Mucosa of rectum (tissue), 2 donors: Measurements from ENCODE around the gene ZNF362.

Experiments
- H3K27ac ChIP-seq, 2 donors: one replicate each; pipeline ENCODE4 v1.7.0; 2013; ENCODE audit warnings: inconsistent platforms in 2 of 2, low read depth in 2 of 2, low read length in 2 of 2
- H3K27me3 ChIP-seq, 2 donors: one replicate each; pipeline ENCODE4 v1.7.0; 2013; ENCODE audit warnings: low read length in 2 of 2; ENCODE audit not compliant: control insufficient read depth in 2 of 2, insufficient read depth in 2 of 2
- H3K36me3 ChIP-seq, 2 donors: one replicate each; pipeline ENCODE4 v1.7.0; 2013; ENCODE audit warnings: low read length in 2 of 2; ENCODE audit not compliant: control insufficient read depth in 2 of 2, insufficient read depth in 2 of 2
- H3K4me1 ChIP-seq, 2 donors: one replicate each; pipeline ENCODE4 v1.7.0; 2013; ENCODE audit warnings: low read length in 2 of 2, mild to moderate bottlenecking in 1 of 2; ENCODE audit not compliant: control insufficient read depth in 2 of 2, insufficient read depth in 2 of 2
- H3K4me3 ChIP-seq, 2 donors: one replicate each; pipeline ENCODE4 v1.7.0; 2013; ENCODE audit warnings: low read length in 2 of 2
- H3K9ac ChIP-seq, 2 donors: one replicate each; pipeline ENCODE4 v1.7.0; 2013; ENCODE audit warnings: low read length in 2 of 2, low read depth in 1 of 2, mild to moderate bottlenecking in 1 of 2
- H3K9me3 ChIP-seq, 2 donors: one replicate each; pipeline ENCODE4 v1.7.0; 2013; ENCODE audit warnings: low read length in 2 of 2; ENCODE audit not compliant: control insufficient read depth in 2 of 2
- donor health status: healthy.
- donor health status: Normal muscosa, but diverticular disease.

The ZNF362 gene

DNA sequence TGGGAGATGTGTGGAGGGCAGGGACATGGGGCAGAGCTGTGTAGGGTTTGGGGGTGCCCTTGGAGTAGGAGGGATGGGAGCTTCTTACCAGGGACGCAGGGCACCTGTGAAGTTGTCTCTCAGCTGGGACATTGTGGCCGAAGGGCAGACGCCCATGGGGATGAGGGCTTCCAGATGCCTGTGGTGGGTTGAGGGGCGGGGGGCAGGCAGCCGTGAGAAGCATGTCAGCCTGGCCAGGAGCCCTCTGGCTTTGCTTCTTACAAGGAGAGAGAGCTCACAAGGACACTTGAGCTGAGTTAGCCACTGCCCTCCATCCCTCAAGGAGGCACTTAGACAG is 56.1 kb downstream of the ZNF362 start:
- Histone ChIP-seq H3K36me3 (no peaks in the 10 kb centered on the region), H3K27ac (no peak overlapping the region), H3K9me3 (no peaks in the 10 kb centered on the region), H3K4me1 (no peaks in the 10 kb centered on the region), H3K27me3 (no peaks in the 10 kb centered on the region), H3K9ac (no peak overlapping the region), H3K4me3 (no peak overlapping the region)

DNA sequence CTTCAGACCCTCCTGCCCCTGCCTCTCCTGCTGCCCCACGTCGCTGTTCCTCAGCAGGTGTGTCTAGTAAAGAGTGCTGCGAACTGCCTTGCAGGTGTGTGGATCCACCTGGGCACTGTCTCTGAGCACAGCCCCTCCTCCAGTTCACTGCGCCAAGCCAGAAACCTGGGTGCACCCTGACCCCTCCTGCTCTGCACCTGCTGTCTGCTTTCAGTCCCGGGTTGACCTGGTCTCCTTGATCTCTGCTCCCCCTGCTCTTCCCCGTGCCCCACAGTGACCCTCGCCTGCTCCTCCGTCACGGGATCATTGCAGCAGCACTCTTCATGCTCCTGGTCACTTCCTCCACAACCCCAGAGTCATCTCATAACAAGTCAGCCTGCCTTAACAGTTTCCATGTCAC is 58.1 kb downstream of the ZNF362 start:
- Histone ChIP-seq H3K9ac (no peak overlapping the region), H3K9me3 (no peaks in the 10 kb centered on the region), H3K27me3 (no peaks in the 10 kb centered on the region), H3K36me3 (no peaks in the 10 kb centered on the region), H3K4me1 (no peaks in the 10 kb centered on the region), H3K27ac (no peak overlapping the region), H3K4me3 (no peak overlapping the region)

- no peaks in the 10 kb centered on the region for H3K36me3 ChIP-seq
Measured at GRCh38 chr1:33316601-33317000, 60.3 kb downstream of the ZNF362 start.

GRCh38 chr1:33317354-33317753 is 61.1 kb downstream of the ZNF362 start:
- Histone ChIP-seq H3K36me3 (no peaks in the 10 kb centered on the region), H3K4me3 (no peak overlapping the region), H3K9me3 (no peaks in the 10 kb centered on the region), H3K27ac (no peak overlapping the region), H3K9ac (no peak overlapping the region), H3K27me3 (no peaks in the 10 kb centered on the region), H3K4me1 (no peaks in the 10 kb centered on the region)

More at GRCh38 chr1:33316601-33317000, 60.3 kb downstream of the ZNF362 start:
- no peak overlapping the region for H3K4me3 ChIP-seq
- H3K4me1 ChIP-seq: no peaks in the 10 kb centered on the region
- no peaks in the 10 kb centered on the region for H3K9me3 ChIP-seq
- no peaks in the 10 kb centered on the region for H3K27me3 ChIP-seq
- H3K9ac ChIP-seq: no peak overlapping the region
- no peak overlapping the region for H3K27ac ChIP-seq

GRCh38 chr1:33317946-33318345 is 61.7 kb downstream of the ZNF362 start:
- H3K9ac ChIP-seq: no peak overlapping the region
- no peak overlapping the region for H3K4me3 ChIP-seq

DNA sequence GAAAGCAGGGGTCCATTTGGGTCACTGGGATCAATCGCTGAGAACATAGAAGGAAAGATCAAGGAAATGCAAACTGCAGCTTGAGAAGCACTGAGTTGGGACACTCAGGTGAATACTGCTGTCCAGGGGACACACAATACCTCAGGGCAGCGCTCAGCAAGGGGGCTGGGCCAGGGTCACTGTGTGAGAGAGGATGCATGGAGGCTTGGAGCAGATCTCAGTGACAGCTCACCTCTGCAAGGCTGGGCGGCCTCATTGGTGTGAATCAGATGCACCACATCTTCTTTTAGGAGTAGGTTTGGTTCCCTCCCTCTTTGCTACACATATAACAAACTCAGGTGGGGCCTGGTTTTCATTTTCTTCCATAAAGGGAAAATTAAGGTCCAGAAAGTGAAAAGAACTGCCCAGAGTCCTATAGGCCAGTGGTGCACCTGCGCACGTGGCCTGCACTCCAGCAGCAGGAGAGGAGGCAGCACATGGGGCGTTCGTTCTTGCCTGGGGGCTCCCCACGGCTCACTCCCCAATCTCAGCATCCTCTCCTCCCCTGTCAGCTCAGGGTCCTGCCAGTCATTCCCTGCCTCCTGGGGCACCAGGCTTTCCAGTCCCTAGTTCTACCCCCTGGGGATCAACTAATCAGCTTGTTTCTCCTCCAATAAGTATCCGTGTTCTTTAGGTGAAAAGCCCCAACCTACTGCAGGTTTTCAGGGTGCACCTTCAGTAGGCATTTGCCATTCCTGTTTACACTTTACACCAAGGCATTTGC is 63.1 kb downstream of the ZNF362 start:
- no peak overlapping the region for H3K9ac ChIP-seq
- H3K27me3 ChIP-seq: no peaks in the 10 kb centered on the region
- no peak overlapping the region for H3K4me3 ChIP-seq
- peaks cover 16 to 17% of the 10 kb centered on the region in 2 donors for H3K36me3 ChIP-seq
- no peaks in the 10 kb centered on the region for H3K4me1 ChIP-seq
- H3K27ac ChIP-seq: no peak overlapping the region
- no peaks in the 10 kb centered on the region for H3K9me3 ChIP-seq

More at GRCh38 chr1:33317946-33318345, 61.7 kb downstream of the ZNF362 start:
- Histone ChIP-seq H3K27me3 (no peaks in the 10 kb centered on the region), H3K36me3 (peaks cover 2 to 3% of the 10 kb centered on the region in 2 donors), H3K4me1 (no peaks in the 10 kb centered on the region), H3K9me3 (no peaks in the 10 kb centered on the region), H3K27ac (no peak overlapping the region)

DNA sequence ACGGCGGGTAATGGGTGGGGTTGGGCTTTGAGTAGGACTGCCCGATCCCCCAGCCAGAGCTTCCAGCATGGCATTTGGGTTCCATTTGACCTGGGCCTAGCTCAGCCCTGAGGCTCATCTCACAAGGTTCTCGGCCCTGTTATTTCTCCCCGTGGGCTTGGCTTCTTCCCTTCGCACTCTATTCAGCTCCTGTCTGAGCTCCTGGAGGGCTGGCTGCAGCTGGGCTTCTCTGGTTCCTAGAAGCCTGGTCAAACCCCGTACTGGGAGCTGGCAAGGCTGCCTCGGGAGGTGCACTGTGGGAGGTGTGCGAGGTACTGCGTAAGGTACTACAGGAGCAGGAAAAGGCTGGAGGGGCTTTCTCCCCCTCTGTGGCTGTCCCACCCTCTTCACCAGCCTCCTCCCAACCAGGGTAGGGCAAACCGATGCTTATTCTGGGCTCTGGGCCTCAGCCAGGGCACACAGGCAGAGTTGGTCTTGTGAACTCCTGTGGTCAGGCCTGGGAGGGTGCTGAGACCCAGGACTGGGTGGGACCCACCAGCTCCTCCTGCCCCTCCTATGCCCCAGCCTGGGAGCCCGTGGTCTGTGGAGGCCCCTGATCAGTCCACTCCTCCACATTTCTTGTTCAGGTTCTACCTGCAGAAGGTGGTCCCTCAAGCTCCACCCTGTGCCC is 63.8 kb downstream of the ZNF362 start:
- H3K27ac ChIP-seq: no peak overlapping the region

GRCh38 chr1:33320619-33321165 is 64.4 kb downstream of the ZNF362 start, which contains the start of gene A3GALT2:
A3GALT2 (minus strand) TSS chr1:33321098; CDS start chr1:33321098, 0 bp downstream.
- H3K36me3 ChIP-seq: peaks cover 29 to 30% of the 10 kb centered on the region in 2 donors
- no peak within 1 kb of the TSS for H3K27ac ChIP-seq
- H3K4me3 ChIP-seq: no peak within 1 kb of the TSS
- H3K4me1 ChIP-seq: no peaks in the 10 kb centered on the region
- H3K27me3 ChIP-seq: no peaks in the 10 kb centered on the region
- H3K9ac ChIP-seq: no peak within 1 kb of the TSS
- H3K9me3 ChIP-seq: no peaks in the 10 kb centered on the region

More for the DNA sequence above, 63.8 kb downstream of the ZNF362 start:
- Histone ChIP-seq H3K4me3 (no peak overlapping the region), H3K36me3 (peaks cover 23 to 24% of the 10 kb centered on the region in 2 donors), H3K9me3 (no peaks in the 10 kb centered on the region), H3K4me1 (no peaks in the 10 kb centered on the region), H3K9ac (no peak overlapping the region), H3K27me3 (no peaks in the 10 kb centered on the region)

- no peak overlapping the region for H3K9ac ChIP-seq
- no peak overlapping the region for H3K4me3 ChIP-seq
- H3K36me3 ChIP-seq: peaks cover 34 to 35% of the 10 kb centered on the region in 2 donors
- no peaks in the 10 kb centered on the region for H3K27me3 ChIP-seq
- H3K9me3 ChIP-seq: no peaks in the 10 kb centered on the region
- no peaks in the 10 kb centered on the region for H3K4me1 ChIP-seq
- H3K27ac ChIP-seq: no peak overlapping the region
Measured at GRCh38 chr1:33321178-33321577, 64.9 kb downstream of the ZNF362 start.

GRCh38 chr1:33322109-33322508 is 65.8 kb downstream of the ZNF362 start:
- no peak overlapping the region for H3K9ac ChIP-seq

More at GRCh38 chr1:33322109-33322508, 65.8 kb downstream of the ZNF362 start:
- Histone ChIP-seq H3K27ac (no peak overlapping the region), H3K27me3 (no peaks in the 10 kb centered on the region), H3K4me3 (no peak overlapping the region), H3K9me3 (no peaks in the 10 kb centered on the region), H3K36me3 (peaks cover 41 to 42% of the 10 kb centered on the region in 2 donors), H3K4me1 (no peaks in the 10 kb centered on the region)
